ENCODE data around the gene GJA9.

GJA9 gene

DNA sequence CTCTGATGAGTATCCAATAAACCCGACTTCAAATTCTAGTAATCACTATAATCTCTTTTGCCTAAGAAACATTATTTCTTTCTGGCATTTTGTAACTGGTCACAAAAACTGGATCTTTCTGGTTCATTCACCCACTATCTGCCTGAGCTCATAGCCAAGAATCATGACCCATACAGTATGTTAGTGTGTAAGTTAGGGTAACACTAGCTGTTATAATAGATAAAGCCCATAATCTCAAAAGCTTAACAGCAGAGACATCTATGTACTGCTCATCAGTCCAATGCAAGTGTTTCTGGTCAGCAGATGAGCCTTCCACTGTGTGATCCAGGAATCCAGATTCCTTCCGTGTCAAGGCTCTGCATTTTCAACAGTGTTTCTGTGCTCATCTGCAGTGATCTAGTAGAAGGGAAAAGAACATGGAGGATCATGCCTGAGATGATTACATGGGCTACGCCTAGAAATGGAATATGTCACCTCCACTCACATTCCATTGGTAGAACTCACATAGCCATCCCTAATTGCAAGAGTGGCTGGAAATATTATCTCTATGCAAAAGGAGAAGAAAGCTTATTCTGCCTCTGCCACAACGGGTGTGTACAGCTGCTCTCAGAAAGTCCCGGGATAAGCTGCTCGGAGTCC, 49.5 kb downstream of the GJA9 start:
- no peak for DNase-seq (ENCODE audit: low spot score)

DNA sequence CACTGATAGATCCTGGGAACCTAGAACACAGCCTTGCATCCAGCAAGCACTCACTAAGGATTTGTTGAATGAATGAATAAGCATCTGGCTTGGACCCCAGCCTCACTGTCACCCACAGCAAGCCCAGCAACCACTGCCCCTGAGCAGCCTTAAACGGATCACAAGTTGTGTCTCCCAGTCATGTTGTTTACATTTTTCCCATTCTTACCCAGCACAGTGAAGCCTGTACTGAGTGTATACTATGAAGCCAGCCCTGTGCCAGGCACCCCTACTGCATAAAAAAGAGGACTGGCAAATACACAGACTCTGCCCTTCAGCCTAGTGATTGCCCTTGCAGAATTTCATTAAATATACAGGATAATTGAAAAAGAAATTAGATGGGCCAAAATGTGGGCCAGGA, 52.0 kb downstream of the GJA9 start:
- no peak for DNase-seq (ENCODE audit: low spot score)

DNA sequence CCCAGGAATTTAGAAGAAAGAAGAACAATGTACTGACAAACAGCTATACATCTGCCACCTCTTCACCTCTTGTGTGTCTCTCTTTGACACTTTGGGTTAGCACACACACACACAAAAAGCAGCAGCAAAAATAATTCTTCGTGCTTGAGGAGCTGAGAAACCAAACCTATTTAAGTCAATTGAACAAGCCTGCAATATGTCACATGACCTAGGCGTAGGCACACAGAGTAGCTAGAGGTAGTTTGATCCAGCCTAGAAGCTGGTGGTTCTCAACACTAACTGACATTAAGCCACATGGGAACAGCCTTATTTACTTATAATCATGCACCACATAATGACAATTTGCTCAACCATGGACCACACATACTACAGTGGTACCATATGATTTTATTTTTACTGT, 54.1 kb downstream of the GJA9 start:
- no peak for DNase-seq (ENCODE audit: low spot score)

- no peak for DNase-seq (ENCODE audit: low spot score)
Measured at GRCh38 chr1:38826886-38827285, 54.5 kb downstream of the GJA9 start.

DNA sequence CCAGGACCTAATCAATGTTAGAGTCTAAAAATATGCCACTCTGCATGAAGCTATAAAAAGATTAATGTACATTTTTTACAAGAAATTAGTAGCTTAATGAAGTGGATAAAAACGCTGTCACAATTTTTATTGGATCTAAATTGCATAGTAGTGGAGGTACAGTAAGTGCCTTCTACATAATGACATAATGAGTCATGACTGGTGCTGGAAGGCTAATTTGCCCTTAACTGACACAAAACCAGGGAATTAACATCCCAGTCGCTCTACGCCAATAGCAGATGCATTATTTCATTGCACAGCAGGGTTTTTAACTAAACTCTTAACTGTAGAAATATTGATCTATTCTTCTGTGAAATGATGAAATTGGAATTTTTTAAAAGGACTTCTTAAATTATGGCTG, 55.1 kb downstream of the GJA9 start:
- DNase-seq (ENCODE audit: low spot score) = no peak

Measured in globus pallidus (tissue), 1 donor.